Heart left ventricle (tissue), 16 donors: Measurements from ENCODE around the gene CHP1. TPM values are rescaled to one million over a fixed set of nuclear protein-coding genes. Genes with fewer than 3 reads are reported as not detected.
"Not testable (repeated sequence)": the region's sequence is repeated elsewhere in the genome, so short reads cannot be mapped to it uniquely, and the experiment has no call there.

Source experiments
- ATAC-seq, 4 donors: fragments of 200-7000 bp; cut with Tn5 transposase; one replicate each; pipeline ENCODE4 v1.9.1; 2020 to 2022; ENCODE audit warnings: moderate library complexity in 4 of 4, mild to moderate bottlenecking in 3 of 4, moderate number of reproducible peaks in 1 of 4
- DNase-seq, 5 donors: peaks; one replicate each; pipeline ENCODE4 v3.0.0-alpha.2; 2020
- H3K27ac ChIP-seq, 12 donors: fragments of 200-600 bp; sonication (generic) in 4 of 12; one replicate each; pipeline versions ENCODE4 v1.5.0 to v1.8.0; 2016 to 2022; ENCODE audit warnings: mild to moderate bottlenecking in 2 of 12
- H3K27me3 ChIP-seq, 9 donors: fragments of 200-600 bp; sonication (generic) in 2 of 9; one replicate each; pipeline versions ENCODE4 v1.5.1 to v1.8.0; 2016 to 2022; ENCODE audit warnings: mild to moderate bottlenecking in 3 of 9
- H3K36me3 ChIP-seq, 9 donors: fragments of 200-600 bp; sonication (generic) in 2 of 9; one replicate each; pipeline versions ENCODE4 v1.5.0 to v1.8.0; 2018 to 2022; ENCODE audit warnings: mild to moderate bottlenecking in 2 of 9
- H3K4me1 ChIP-seq, 12 donors: fragments of 200-600 bp; sonication (generic) in 4 of 12; one replicate each; pipeline versions ENCODE4 v1.5.0 to v1.8.0; 2016 to 2022; ENCODE audit warnings: mild to moderate bottlenecking in 3 of 12
- H3K4me3 ChIP-seq, 12 donors: fragments of 200-600 bp; sonication (generic) in 4 of 12; one replicate each; pipeline versions ENCODE4 v1.5.0 to v1.8.0; 2017 to 2022; ENCODE audit warnings: mild to moderate bottlenecking in 9 of 12, moderate library complexity in 4 of 12
- H3K9me3 ChIP-seq, 12 donors: fragments of 200-600 bp; sonication (generic) in 4 of 12; one replicate each; pipeline versions ENCODE4 v1.5.0 to v1.8.0; 2016 to 2022; ENCODE audit warnings: mild to moderate bottlenecking in 1 of 12
- CTCF ChIP-seq, 12 donors: fragments of 200-600 bp; sonication (generic) in 4 of 12; IDR thresholded peaks; one replicate each; pipeline versions ENCODE4 v1.5.0 to v1.8.0; 2018 to 2022; ENCODE audit warnings: antibody characterized with exemption in 12 of 12, mild to moderate bottlenecking in 5 of 12
- POLR2A ChIP-seq, 2 donors: fragments of 450-650 bp; IDR thresholded peaks; one replicate each; pipeline ENCODE4 v1.6.1; 2017; ENCODE audit warnings: antibody characterized with exemption in 2 of 2, mild to moderate bottlenecking in 2 of 2, moderate library complexity in 2 of 2
- WGBS, 4 donors: extraction: QIAGEN DNeasy Blood & Tissue Kit in 2 of 4; methylation state at CpG; one replicate each; pipeline versions ENCODE4 v1.1.5 to v1.1.7; 2013 to 2018; 5-methylcytosine and 5-hydroxymethylcytosine counted together
- intact Hi-C, 10 donors: fragments of 100-400 bp; cut with DNase I; formaldehyde crosslinking; loops; one replicate each; pipeline versions ENCODE4 v1.11.1 to v1.14.2; 2022
- polyA plus RNA-seq, 2 donors: library from polyadenylated mRNA; stranded (reverse); fragments of 200-250 nt; gene quantifications; one replicate each; pipeline ENCODE4 v1.2.3, GENCODE V29; 2013
- total RNA-seq, 9 donors: library from RNA; depleted of rRNA in 2 of 9; stranded (reverse); fragments of >200 nt in 2 of 9; fragmentation: NEBNext Ultra II Directional in 3 of 9; extraction: Animal tissue kit (Norgen Biotek cat#: 25700) in 3 of 9; gene quantifications; one replicate each; pipeline versions ENCODE4 v1.1.0 to v1.2.4, GENCODE V29; 2016 to 2023
- donor health status: ischemic (EF 13 %, LVEDD 7.1; RV severe dilation, severe dysfunction).
- donor health status: healthy with polysubstance abuse.
- donor health status: DM: no; HTN: yes; CAD: no.
- donor health status: DM: no; HTN: no; CAD: no.
- donor health status: ischemic (EF 25% LVEDD 6.9; RV normal size, moderate dysfunction).
- donor health status: ischemic (EF 25% LVEDD 5.7; RV mildly dilated, moderate dysfunction).
- donor health status: healthy.
- donor health status: DM: yes; HTN: yes; CAD: no.
- donor health status: ischemic (EF 35%, LVEDD 5.7; RV mildly dilated, moderate dysfunction).
- donor health status: nonischemic (EF 11% LVEDD 7.7; RV severe dilation, severe dysfunction).
- donor health status: DM: yes; HTN: yes; CAD: no.
- donor health status: PGD.
- donor health status: ischemic (EF 29% LVEDD 5.4; RV normal size, mild dysfunction).
- donor health status: nonischemic (EF 23%, LVEDD 6.1; RV moderate dilation, normal function).

The CHP1 gene
- total and polyA plus RNA-seq, 11 donors, result 35.5 to 232 (median 119) TPM

- Histone ChIP-seq H3K27me3 (no peaks in the 10 kb centered on the region), H3K36me3 (peaks cover 0 to 98% (median 75%) of the 10 kb centered on the region in 9 donors), H3K4me3 (no peak overlapping the region), H3K9me3 (no peaks in the 10 kb centered on the region), H3K4me1 (peaks cover 0 to 35% (median 11%) of the 10 kb centered on the region in 12 donors), H3K27ac (no peak overlapping the region)
- ATAC-seq (no peak), DNase-seq (no peak)
- whole genome bisulfite sequencing, 4 donors, result 71 to 86% (median 76%) methylated on average over 1 of the region's 1 CpG
- TF ChIP-seq CTCF (IDR thresholded peaks at IDR 0.05) (no peak), POLR2A (IDR thresholded peaks at IDR 0.05) (no peak)
- intact Hi-C loops, result no loop called here
These were observed 61.5 kb downstream of the CHP1 start for GRCh38 chr15:41292521-41292920.

GRCh38 chr15:41301139-41301538 is 70.1 kb downstream of the CHP1 start:
- H3K4me1 ChIP-seq, intact Hi-C loops, H3K27ac ChIP-seq, H3K4me3 ChIP-seq, ATAC-seq, H3K9me3 ChIP-seq, DNase-seq, H3K27me3 ChIP-seq: not testable (repeated sequence)
- WGBS, 4 donors, result 96 to 98% (median 97%) methylated on average over 2 of the region's 2 CpGs
- peaks cover 0 to 84% (median 46%) of the 10 kb centered on the region in 9 donors for H3K36me3 ChIP-seq

- Histone ChIP-seq H3K4me1 (peaks cover 0 to 6% (median 0%) of the 10 kb centered on the region in 12 donors), H3K36me3 (peaks cover 0 to 84% (median 45%) of the 10 kb centered on the region in 9 donors), H3K9me3 (no peaks in the 10 kb centered on the region), H3K4me3 (no peak overlapping the region), H3K27ac (no peak overlapping the region), H3K27me3 (no peaks in the 10 kb centered on the region)
- 85 to 99% (median 95%) methylated on average over 1 of the region's 1 CpG for WGBS, 4 donors
- no peak for DNase-seq
- intact Hi-C loops, result no loop called here
- TF ChIP-seq CTCF (IDR thresholded peaks at IDR 0.05) (no peak), POLR2A (IDR thresholded peaks at IDR 0.05) (no peak)
- no peak for ATAC-seq
These were observed 70.5 kb downstream of the CHP1 start for GRCh38 chr15:41301587-41301986.

GRCh38 chr15:41304149-41304770 is 73.2 kb downstream of the CHP1 start:
- intact Hi-C loops, result no loop called here
- DNase-seq, result no peak
- no peak for ATAC-seq
- TF ChIP-seq POLR2A (IDR thresholded peaks at IDR 0.05), result no peak
- no peak for TF ChIP-seq CTCF (IDR thresholded peaks at IDR 0.05)
- Histone ChIP-seq H3K36me3 (peaks cover 0 to 64% (median 18%) of the 10 kb centered on the region in 9 donors), H3K4me1 (peaks cover 0 to 6% (median 0%) of the 10 kb centered on the region in 12 donors), H3K4me3 (no peak overlapping the region), H3K9me3 (no peaks in the 10 kb centered on the region), H3K27me3 (no peaks in the 10 kb centered on the region), H3K27ac (no peak overlapping the region)
- WGBS, 4 donors, result 91 to 97% (median 92%) methylated on average over 3 of the region's 3 CpGs

GRCh38 chr15:41307679-41308078 is 76.6 kb downstream of the CHP1 start:
- Histone ChIP-seq H3K4me3 (no peak overlapping the region), H3K36me3 (peaks cover 0 to 54% (median 19%) of the 10 kb centered on the region in 9 donors), H3K9me3 (no peaks in the 10 kb centered on the region), H3K27me3 (no peaks in the 10 kb centered on the region), H3K4me1 (peaks cover 0 to 6% (median 0%) of the 10 kb centered on the region in 12 donors), H3K27ac (no peak overlapping the region)
- DNase-seq (no peak), ATAC-seq (no peak)
- intact Hi-C loops, result no loop called here
- TF ChIP-seq POLR2A (IDR thresholded peaks at IDR 0.05), result no peak
- 91 to 97% (median 94%) methylated on average over 5 of the region's 5 CpGs for WGBS, 4 donors
